ENCODE measurements around the gene ARHGEF28.

ARHGEF28 gene

GRCh38 chr5:73655521-73656160 is 29.6 kb downstream of the ARHGEF28 start:
- H3K27me3 ChIP-seq (ENCODE audit: control insufficient read depth, insufficient read depth, low read length): no peaks in the 10 kb centered on the region
- H3K9me3 ChIP-seq (ENCODE audit: control insufficient read depth, insufficient read depth, low read depth, low read length): 0 out of 2 replicates have a peak, but pooled peaks cover 4% of the 10 kb centered on the region
- H3K4me1 ChIP-seq (ENCODE audit: control insufficient read depth, insufficient read depth, low read length): no peaks in the 10 kb centered on the region
- no peak overlapping the region for H3K4me3 ChIP-seq (ENCODE audit: low read depth, low read length)
- no peak overlapping the region for H3K27ac ChIP-seq (ENCODE audit: low read depth, low read length)
- no peak overlapping the region for H3K9ac ChIP-seq (ENCODE audit: low read length)
- no peaks in the 10 kb centered on the region for H3K36me3 ChIP-seq (ENCODE audit: control insufficient read depth, insufficient read depth, low read length)

DNA sequence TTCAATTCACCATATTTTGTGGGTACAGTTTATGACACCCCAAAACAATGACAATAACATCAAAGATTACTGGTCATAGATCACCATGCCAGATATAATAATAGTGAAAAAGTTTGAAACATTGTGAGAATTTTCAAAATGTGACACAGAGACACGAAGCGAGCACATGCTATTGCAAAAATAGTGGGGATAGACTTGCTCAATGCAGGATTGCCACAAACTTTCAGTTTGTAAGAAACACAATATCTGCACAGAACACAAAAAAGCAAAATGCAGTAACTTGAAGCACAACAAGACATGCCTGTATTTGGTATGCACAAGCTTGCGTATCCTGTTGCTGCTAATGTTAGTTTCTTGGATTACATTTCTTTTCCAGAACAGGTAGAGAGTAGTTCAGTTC is 35.8 kb downstream of the ARHGEF28 start:
- no peaks in the 10 kb centered on the region for H3K9me3 ChIP-seq (ENCODE audit: control insufficient read depth, insufficient read depth, low read depth, low read length)

DNA sequence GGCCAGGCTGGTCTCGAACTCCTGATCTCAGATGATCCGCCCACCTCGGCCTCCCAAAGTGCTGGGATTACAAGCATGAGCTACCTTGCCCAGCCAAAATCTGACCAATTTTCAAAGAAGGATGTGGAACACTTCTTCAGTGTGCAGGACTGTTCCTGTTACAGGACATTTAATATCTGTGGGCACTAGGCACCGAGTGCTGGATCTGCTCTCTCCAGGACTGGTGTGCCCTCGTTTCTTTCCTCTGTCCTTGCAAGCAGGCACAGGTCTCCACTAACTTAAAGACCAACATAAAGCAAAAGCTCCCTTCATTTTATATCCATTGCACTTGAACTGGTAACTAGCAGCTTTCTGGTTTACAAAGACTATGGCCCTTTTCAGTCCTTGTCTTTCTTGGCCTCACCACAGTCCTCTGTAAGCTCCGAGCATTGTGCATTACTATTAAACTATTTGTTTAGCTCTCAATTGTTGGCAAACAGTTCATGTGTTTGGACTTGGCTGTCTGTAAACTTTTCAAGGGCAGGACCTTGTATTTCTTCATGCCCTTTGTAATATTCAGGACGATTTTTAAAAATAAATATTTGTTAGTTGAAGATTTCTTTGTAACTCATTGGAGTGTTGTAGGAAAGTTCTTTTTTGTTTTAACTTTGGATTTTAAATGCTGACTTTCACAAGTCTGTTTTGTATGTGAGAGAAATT is 37.3 kb downstream of the ARHGEF28 start:
- Histone ChIP-seq H3K4me3 (ENCODE audit: low read depth, low read length) (no peak overlapping the region), H3K27me3 (ENCODE audit: control insufficient read depth, insufficient read depth, low read length) (no peaks in the 10 kb centered on the region), H3K27ac (ENCODE audit: low read depth, low read length) (no peak overlapping the region), H3K9ac (ENCODE audit: low read length) (no peak overlapping the region), H3K36me3 (ENCODE audit: control insufficient read depth, insufficient read depth, low read length) (no peaks in the 10 kb centered on the region), H3K4me1 (ENCODE audit: control insufficient read depth, insufficient read depth, low read length) (no peaks in the 10 kb centered on the region), H3K9me3 (ENCODE audit: control insufficient read depth, insufficient read depth, low read depth, low read length) (no peaks in the 10 kb centered on the region)

More for the DNA sequence above, 35.8 kb downstream of the ARHGEF28 start:
- H3K4me1 ChIP-seq (ENCODE audit: control insufficient read depth, insufficient read depth, low read length): no peaks in the 10 kb centered on the region
- H3K4me3 ChIP-seq (ENCODE audit: low read depth, low read length): no peak overlapping the region
- no peaks in the 10 kb centered on the region for H3K36me3 ChIP-seq (ENCODE audit: control insufficient read depth, insufficient read depth, low read length)
- no peak overlapping the region for H3K9ac ChIP-seq (ENCODE audit: low read length)
- H3K27ac ChIP-seq (ENCODE audit: low read depth, low read length): no peak overlapping the region
- H3K27me3 ChIP-seq (ENCODE audit: control insufficient read depth, insufficient read depth, low read length): no peaks in the 10 kb centered on the region

- H3K36me3 ChIP-seq (ENCODE audit: control insufficient read depth, insufficient read depth, low read length): no peaks in the 10 kb centered on the region
- H3K4me1 ChIP-seq (ENCODE audit: control insufficient read depth, insufficient read depth, low read length): no peaks in the 10 kb centered on the region
- no peaks in the 10 kb centered on the region for H3K9me3 ChIP-seq (ENCODE audit: control insufficient read depth, insufficient read depth, low read depth, low read length)
- H3K9ac ChIP-seq (ENCODE audit: low read length): no peak overlapping the region
- H3K27ac ChIP-seq (ENCODE audit: low read depth, low read length): no peak overlapping the region
- no peak overlapping the region for H3K4me3 ChIP-seq (ENCODE audit: low read depth, low read length)
- no peaks in the 10 kb centered on the region for H3K27me3 ChIP-seq (ENCODE audit: control insufficient read depth, insufficient read depth, low read length)
Observed at GRCh38 chr5:73663860-73664240, 37.9 kb downstream of the ARHGEF28 start.

DNA sequence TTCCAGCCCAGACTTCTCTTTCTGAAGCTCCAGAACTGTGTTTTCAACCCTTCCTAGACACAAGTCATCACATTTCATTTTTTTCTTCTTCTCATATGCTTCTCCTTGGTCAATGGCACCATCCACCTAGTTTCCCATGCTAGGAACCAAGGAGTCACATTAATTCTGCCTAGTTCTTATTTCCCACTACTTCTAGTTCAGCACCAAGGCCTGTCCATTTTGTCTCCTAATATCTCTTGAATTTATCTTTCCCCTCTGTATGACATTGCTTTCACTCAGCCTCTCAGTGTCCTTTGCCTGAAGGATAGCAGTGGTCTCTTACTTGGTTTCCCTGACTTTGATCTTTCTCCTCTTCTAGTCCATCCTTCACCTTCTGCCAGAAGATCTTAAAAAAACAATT is 38.8 kb downstream of the ARHGEF28 start:
- no peaks in the 10 kb centered on the region for H3K27me3 ChIP-seq (ENCODE audit: control insufficient read depth, insufficient read depth, low read length)
- H3K9ac ChIP-seq (ENCODE audit: low read length): no peak overlapping the region
- H3K27ac ChIP-seq (ENCODE audit: low read depth, low read length): no peak overlapping the region
- H3K4me3 ChIP-seq (ENCODE audit: low read depth, low read length): no peak overlapping the region
- no peaks in the 10 kb centered on the region for H3K4me1 ChIP-seq (ENCODE audit: control insufficient read depth, insufficient read depth, low read length)
- H3K36me3 ChIP-seq (ENCODE audit: control insufficient read depth, insufficient read depth, low read length): no peaks in the 10 kb centered on the region
- no peaks in the 10 kb centered on the region for H3K9me3 ChIP-seq (ENCODE audit: control insufficient read depth, insufficient read depth, low read depth, low read length)

GRCh38 chr5:73666891-73667290 is 40.9 kb downstream of the ARHGEF28 start:
- Histone ChIP-seq H3K36me3 (ENCODE audit: control insufficient read depth, insufficient read depth, low read length) (no peaks in the 10 kb centered on the region), H3K27ac (ENCODE audit: low read depth, low read length) (no peak overlapping the region), H3K9ac (ENCODE audit: low read length) (no peak overlapping the region)

GRCh38 chr5:73668017-73668416 is 42.0 kb downstream of the ARHGEF28 start:
- H3K4me3 ChIP-seq (ENCODE audit: low read depth, low read length): no peak overlapping the region

More at GRCh38 chr5:73666891-73667290, 40.9 kb downstream of the ARHGEF28 start:
- Histone ChIP-seq H3K4me1 (ENCODE audit: control insufficient read depth, insufficient read depth, low read length) (no peaks in the 10 kb centered on the region), H3K9me3 (ENCODE audit: control insufficient read depth, insufficient read depth, low read depth, low read length) (no peaks in the 10 kb centered on the region), H3K4me3 (ENCODE audit: low read depth, low read length) (no peak overlapping the region), H3K27me3 (ENCODE audit: control insufficient read depth, insufficient read depth, low read length) (no peaks in the 10 kb centered on the region)

GRCh38 chr5:73668486-73669111 is 42.6 kb downstream of the ARHGEF28 start:
- no peak overlapping the region for H3K9ac ChIP-seq (ENCODE audit: low read length)
- peaks cover 7% of the 10 kb centered on the region; the same call in 1 of the 2 replicates for H3K4me1 ChIP-seq (ENCODE audit: control insufficient read depth, insufficient read depth, low read length)
- H3K36me3 ChIP-seq (ENCODE audit: control insufficient read depth, insufficient read depth, low read length): no peaks in the 10 kb centered on the region
- H3K27me3 ChIP-seq (ENCODE audit: control insufficient read depth, insufficient read depth, low read length): no peaks in the 10 kb centered on the region
- no peak overlapping the region for H3K4me3 ChIP-seq (ENCODE audit: low read depth, low read length)
- H3K9me3 ChIP-seq (ENCODE audit: control insufficient read depth, insufficient read depth, low read depth, low read length): no peaks in the 10 kb centered on the region
- H3K27ac ChIP-seq (ENCODE audit: low read depth, low read length): no peak overlapping the region

More at GRCh38 chr5:73668017-73668416, 42.0 kb downstream of the ARHGEF28 start:
- H3K9ac ChIP-seq (ENCODE audit: low read length): no peak overlapping the region
- no peaks in the 10 kb centered on the region for H3K9me3 ChIP-seq (ENCODE audit: control insufficient read depth, insufficient read depth, low read depth, low read length)
- H3K4me1 ChIP-seq (ENCODE audit: control insufficient read depth, insufficient read depth, low read length): peaks cover 3% of the 10 kb centered on the region; the same call in 1 of the 2 replicates
- H3K27ac ChIP-seq (ENCODE audit: low read depth, low read length): no peak overlapping the region
- H3K36me3 ChIP-seq (ENCODE audit: control insufficient read depth, insufficient read depth, low read length): no peaks in the 10 kb centered on the region
- H3K27me3 ChIP-seq (ENCODE audit: control insufficient read depth, insufficient read depth, low read length): no peaks in the 10 kb centered on the region

GRCh38 chr5:73670731-73671130 is 44.7 kb downstream of the ARHGEF28 start:
- H3K9ac ChIP-seq (ENCODE audit: low read length): no peak overlapping the region
- no peak overlapping the region for H3K4me3 ChIP-seq (ENCODE audit: low read depth, low read length)

GRCh38 chr5:73672132-73672531 is 46.1 kb downstream of the ARHGEF28 start:
- no peak overlapping the region for H3K27ac ChIP-seq (ENCODE audit: low read depth, low read length)
- no peaks in the 10 kb centered on the region for H3K27me3 ChIP-seq (ENCODE audit: control insufficient read depth, insufficient read depth, low read length)
- no peak overlapping the region for H3K4me3 ChIP-seq (ENCODE audit: low read depth, low read length)
- peaks cover 10% of the 10 kb centered on the region; the same call in 1 of the 2 replicates for H3K4me1 ChIP-seq (ENCODE audit: control insufficient read depth, insufficient read depth, low read length)
- H3K9ac ChIP-seq (ENCODE audit: low read length): no peak overlapping the region
- H3K9me3 ChIP-seq (ENCODE audit: control insufficient read depth, insufficient read depth, low read depth, low read length): no peaks in the 10 kb centered on the region
- no peaks in the 10 kb centered on the region for H3K36me3 ChIP-seq (ENCODE audit: control insufficient read depth, insufficient read depth, low read length)

More at GRCh38 chr5:73670731-73671130, 44.7 kb downstream of the ARHGEF28 start:
- Histone ChIP-seq H3K27me3 (ENCODE audit: control insufficient read depth, insufficient read depth, low read length) (no peaks in the 10 kb centered on the region), H3K9me3 (ENCODE audit: control insufficient read depth, insufficient read depth, low read depth, low read length) (no peaks in the 10 kb centered on the region), H3K27ac (ENCODE audit: low read depth, low read length) (no peak overlapping the region), H3K36me3 (ENCODE audit: control insufficient read depth, insufficient read depth, low read length) (no peaks in the 10 kb centered on the region), H3K4me1 (ENCODE audit: control insufficient read depth, insufficient read depth, low read length) (peaks cover 10% of the 10 kb centered on the region; the same call in 1 of the 2 replicates)

DNA sequence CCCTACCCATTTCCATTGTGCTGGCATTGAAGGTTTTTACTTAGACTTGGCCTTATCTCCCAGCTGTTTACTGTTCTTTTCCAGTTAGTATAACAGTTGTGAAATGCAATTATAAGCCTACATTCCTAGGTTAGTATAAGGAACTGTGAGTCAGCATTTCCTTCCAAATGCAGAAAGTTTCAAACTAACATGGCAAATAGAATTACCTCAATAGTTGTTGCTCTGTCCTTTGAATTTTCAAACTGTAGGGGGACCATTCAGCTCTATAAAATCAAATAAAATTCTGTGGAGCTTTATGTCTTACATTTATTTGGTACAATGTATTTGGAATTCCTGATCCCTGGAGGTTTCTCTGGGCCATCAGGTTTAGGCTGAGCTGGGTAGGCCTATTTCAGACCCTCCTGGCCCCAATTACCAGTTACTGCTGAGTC is 47.2 kb downstream of the ARHGEF28 start:
- H3K9ac ChIP-seq (ENCODE audit: low read length): no peak overlapping the region
- H3K36me3 ChIP-seq (ENCODE audit: control insufficient read depth, insufficient read depth, low read length): no peaks in the 10 kb centered on the region
- H3K4me3 ChIP-seq (ENCODE audit: low read depth, low read length): no peak overlapping the region
- H3K27me3 ChIP-seq (ENCODE audit: control insufficient read depth, insufficient read depth, low read length): no peaks in the 10 kb centered on the region
- H3K9me3 ChIP-seq (ENCODE audit: control insufficient read depth, insufficient read depth, low read depth, low read length): no peaks in the 10 kb centered on the region
- H3K4me1 ChIP-seq (ENCODE audit: control insufficient read depth, insufficient read depth, low read length): peaks cover 10% of the 10 kb centered on the region; the same call in 1 of the 2 replicates
- peak overlapping the region; percentile 43; the same call in 1 of the 2 replicates for H3K27ac ChIP-seq (ENCODE audit: low read depth, low read length)
